ENCODE data around the gene TM6SF1.

DNA sequence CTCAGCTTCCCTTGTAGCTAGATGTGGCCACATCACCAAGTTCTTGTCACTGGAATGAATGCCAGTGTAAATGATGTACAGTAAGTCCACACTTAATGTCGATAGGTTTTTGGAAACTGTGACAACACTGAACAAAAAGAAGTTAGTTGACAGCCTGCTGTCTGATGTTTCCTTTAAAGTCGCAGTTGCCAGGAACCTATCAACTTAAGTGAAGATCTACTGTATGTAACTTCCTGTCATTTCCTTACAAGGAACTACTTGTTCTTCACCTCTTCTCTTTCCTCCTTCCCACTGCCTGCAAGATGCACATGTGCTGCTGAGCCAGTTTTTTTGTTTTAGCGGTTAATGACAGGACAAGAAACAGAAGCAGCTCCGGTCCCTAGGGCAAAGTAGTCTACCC, 55.6 kb downstream of the TM6SF1 start:
- TF ChIP-seq POLR2AphosphoS5 (IDR thresholded peaks at IDR 0.05; ENCODE audit: low read depth, low read length) (no peak), POLR2A (IDR thresholded peaks at IDR 0.05; ENCODE audit: low read depth, low read length) (no peak)
